ENCODE measurements around the gene DEF6. TPM values are rescaled to one million over a fixed set of nuclear protein-coding genes. Genes with fewer than 3 reads are reported as not detected.
"Not testable (repeated sequence)": the region's sequence is repeated elsewhere in the genome, so short reads cannot be mapped to it uniquely, and the experiment has no call there.

Gene DEF6
- total RNA-seq, 1 donor from 2014 or later: 2.8 TPM

DNA sequence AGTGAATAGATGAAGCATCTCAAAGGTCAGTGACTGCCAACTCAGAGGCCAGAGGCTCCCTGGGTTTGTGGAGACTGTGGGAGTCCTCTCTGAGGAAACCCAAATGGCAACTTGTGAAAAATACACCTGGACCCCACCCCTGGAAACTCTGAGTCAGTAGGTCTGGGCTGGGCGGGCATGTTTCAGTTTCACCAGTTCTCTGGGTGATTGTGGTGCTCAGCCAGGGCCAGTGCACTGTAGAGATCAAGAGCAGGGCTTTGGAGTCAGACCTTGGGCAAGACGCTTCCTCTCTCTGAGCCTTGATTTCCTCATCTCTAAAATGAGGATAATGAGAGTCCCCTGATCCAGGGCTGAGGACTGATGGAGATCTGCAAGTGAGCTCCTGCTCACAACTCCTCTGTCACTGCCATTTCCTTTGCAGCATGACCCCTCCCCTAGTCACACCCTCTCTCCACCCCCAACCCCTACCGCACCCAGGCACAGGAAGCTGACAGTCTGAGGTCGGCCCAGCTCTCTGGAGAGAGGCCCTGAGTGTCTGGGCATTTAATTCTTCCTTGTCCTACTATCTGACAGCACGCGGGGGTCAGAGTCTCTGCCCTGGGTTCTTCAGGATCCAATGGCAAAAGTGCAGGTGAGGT is 5.1 kb downstream of the DEF6 start:
- intact Hi-C loops (cut with DNase I): no loop called here
- ATAC-seq (peak; percentile 65), DNase-seq (ENCODE audit: missing footprints) (peak; percentile 83)

DNA sequence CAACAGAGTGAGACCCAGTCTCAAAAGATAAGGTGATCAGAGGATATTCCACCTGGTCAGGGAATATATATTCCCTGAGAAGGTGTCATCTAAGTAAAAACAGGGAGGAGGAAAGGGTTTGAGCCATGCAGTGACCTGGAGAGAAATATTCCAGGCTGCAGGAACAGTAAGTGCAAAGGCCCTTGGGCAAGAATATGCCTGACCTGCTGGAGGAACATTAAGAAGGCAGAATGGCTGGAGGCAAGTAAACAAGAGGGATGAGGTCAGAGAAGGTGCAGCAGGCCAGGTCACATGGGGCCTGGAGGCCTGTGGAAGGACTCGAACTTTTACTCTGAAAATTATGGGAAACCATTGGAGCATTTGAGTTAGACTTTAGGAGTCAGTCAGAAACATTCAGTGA is 6.7 kb downstream of the DEF6 start:
- ATAC-seq (no peak), DNase-seq (ENCODE audit: missing footprints) (no peak)
- intact Hi-C loops (cut with DNase I): no loop called here

- no peak for DNase-seq (ENCODE audit: missing footprints)
- intact Hi-C loops (cut with DNase I): no loop called here
- ATAC-seq: no peak
Measured at GRCh38 chr6:35305117-35305516, 7.5 kb downstream of the DEF6 start.

DNA sequence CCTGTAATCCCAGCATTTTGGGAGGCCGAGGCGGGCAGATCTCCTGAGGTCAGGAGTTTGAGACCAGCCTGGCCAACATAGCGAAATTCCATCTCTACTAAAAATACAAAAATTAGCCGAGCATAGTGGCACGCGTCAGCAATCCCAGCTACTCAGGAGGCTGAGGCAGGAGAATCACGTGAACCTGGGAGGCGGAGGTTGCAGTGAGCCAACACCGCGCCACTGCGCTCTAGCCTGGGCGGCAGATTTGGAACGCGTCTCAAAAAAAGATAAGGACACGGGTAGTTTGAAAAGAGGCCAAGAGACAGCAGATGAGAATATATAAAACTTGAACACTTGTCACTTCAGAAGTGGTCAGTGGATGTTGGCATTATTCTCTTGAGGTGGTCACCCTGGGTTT is 9.5 kb downstream of the DEF6 start:
- ATAC-seq; intact Hi-C loops (cut with DNase I); DNase-seq (ENCODE audit: missing footprints): not testable (repeated sequence)

- DNase-seq (ENCODE audit: missing footprints); ATAC-seq: not testable (repeated sequence)
Measured at GRCh38 chr6:35308543-35308942, 10.9 kb downstream of the DEF6 start.

GRCh38 chr6:35309611-35310264 is 12.1 kb downstream of the DEF6 start:
- ATAC-seq (no peak), DNase-seq (ENCODE audit: missing footprints) (no peak)
- intact Hi-C loops (cut with DNase I): no loop called here

More at GRCh38 chr6:35308543-35308942, 10.9 kb downstream of the DEF6 start:
- intact Hi-C loops (cut with DNase I): not testable (repeated sequence)

DNA sequence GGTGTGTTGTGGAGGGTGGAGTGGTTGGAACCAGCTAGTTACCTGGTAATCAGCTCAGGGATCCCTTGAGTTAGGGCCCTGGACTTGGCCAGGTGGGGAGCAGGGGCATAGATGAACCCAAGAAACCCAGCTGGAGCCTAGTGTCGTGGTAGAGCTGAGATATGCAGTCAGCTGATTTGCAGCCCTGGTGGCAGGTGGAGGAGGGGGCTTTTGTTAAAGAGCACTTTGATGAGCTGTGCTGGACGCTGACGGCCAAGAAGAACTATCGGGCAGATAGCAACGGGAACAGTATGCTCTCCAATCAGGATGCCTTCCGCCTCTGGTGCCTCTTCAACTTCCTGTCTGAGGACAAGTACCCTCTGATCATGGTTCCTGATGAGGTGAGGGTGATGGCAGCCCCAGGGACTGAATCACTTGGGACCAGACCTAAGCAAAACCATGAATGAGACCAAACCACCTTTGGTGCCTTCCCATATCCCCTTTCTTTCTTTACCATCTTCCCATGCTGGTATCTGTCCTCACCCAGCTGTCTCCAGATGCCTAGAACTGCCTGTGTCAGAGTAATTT is 12.7 kb downstream of the DEF6 start:
- DNase-seq (ENCODE audit: missing footprints) (no peak), ATAC-seq (peak; percentile 16)
- intact Hi-C loops (cut with DNase I): no loop called here

GRCh38 chr6:35311390-35312075 is 13.9 kb downstream of the DEF6 start:
- no peak for DNase-seq (ENCODE audit: missing footprints)
- intact Hi-C loops (cut with DNase I): no loop called here
- ATAC-seq: no peak

GRCh38 chr6:35312076-35312800 is 14.6 kb downstream of the DEF6 start:
- intact Hi-C loops (cut with DNase I): no loop called here
- ATAC-seq: no peak
- no peak for DNase-seq (ENCODE audit: missing footprints)

DNA sequence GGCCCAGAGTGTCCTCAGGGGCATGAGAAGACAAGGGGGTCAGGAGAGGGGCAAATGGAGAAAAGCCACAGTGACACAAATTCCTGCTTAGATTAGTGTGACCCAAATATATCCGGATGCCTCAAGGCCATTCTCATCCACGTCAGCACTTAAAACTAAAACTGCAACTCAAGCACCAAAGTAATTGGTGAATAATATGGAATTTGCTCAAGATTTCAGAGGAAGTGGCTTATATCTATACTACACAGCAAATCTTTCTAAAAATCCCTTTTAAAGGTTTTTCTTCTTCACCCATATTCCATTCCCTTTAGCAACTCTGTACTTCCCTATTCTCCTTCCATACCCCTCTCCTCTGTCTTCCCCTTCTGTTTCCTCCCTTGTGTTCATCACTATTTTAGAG is 15.2 kb downstream of the DEF6 start:
- ATAC-seq (no peak), DNase-seq (ENCODE audit: missing footprints) (no peak)
- intact Hi-C loops (cut with DNase I): no loop called here

- peak; percentile 30 for ATAC-seq
- intact Hi-C loops (cut with DNase I): no loop called here
- no peak for DNase-seq (ENCODE audit: missing footprints)
Measured at GRCh38 chr6:35317483-35318195, 20.0 kb downstream of the DEF6 start.

- intact Hi-C loops (cut with DNase I): no loop called here
- ATAC-seq: peak; percentile 99
- peak; percentile 81 for DNase-seq (ENCODE audit: missing footprints)
Measured at GRCh38 chr6:35318196-35319171, 20.9 kb downstream of the DEF6 start.

GRCh38 chr6:35319346-35320030 is 21.9 kb downstream of the DEF6 start:
- DNase-seq (ENCODE audit: missing footprints) (no peak), ATAC-seq (no peak)
- intact Hi-C loops (cut with DNase I): no loop called here

GRCh38 chr6:35320031-35320410 is 22.4 kb downstream of the DEF6 start:
- no peak for ATAC-seq
- intact Hi-C loops (cut with DNase I): no loop called here
- no peak for DNase-seq (ENCODE audit: missing footprints)

- DNase-seq (ENCODE audit: missing footprints): no peak
- no peak for ATAC-seq
- intact Hi-C loops (cut with DNase I): no loop called here
Measured at GRCh38 chr6:35321091-35321490, 23.5 kb downstream of the DEF6 start.

GRCh38 chr6:35327349-35328027 is 29.9 kb downstream of the DEF6 start:
- ATAC-seq (peak; percentile 79), DNase-seq (ENCODE audit: missing footprints) (peak; percentile 78)
- intact Hi-C loops (cut with DNase I): no loop called here
